GM15510 (cell line): Measurements from ENCODE around the gene FBLN2.

ENCODE experiments used
- POLR2A ChIP-seq: IDR thresholded peaks from 3 replicates; pipeline ENCODE4 v1.6.1; 2011; ENCODE audit warnings: borderline replicate concordance; ENCODE audit not compliant: insufficient read length; ENCODE audit errors: extremely low read depth

FBLN2 gene

DNA sequence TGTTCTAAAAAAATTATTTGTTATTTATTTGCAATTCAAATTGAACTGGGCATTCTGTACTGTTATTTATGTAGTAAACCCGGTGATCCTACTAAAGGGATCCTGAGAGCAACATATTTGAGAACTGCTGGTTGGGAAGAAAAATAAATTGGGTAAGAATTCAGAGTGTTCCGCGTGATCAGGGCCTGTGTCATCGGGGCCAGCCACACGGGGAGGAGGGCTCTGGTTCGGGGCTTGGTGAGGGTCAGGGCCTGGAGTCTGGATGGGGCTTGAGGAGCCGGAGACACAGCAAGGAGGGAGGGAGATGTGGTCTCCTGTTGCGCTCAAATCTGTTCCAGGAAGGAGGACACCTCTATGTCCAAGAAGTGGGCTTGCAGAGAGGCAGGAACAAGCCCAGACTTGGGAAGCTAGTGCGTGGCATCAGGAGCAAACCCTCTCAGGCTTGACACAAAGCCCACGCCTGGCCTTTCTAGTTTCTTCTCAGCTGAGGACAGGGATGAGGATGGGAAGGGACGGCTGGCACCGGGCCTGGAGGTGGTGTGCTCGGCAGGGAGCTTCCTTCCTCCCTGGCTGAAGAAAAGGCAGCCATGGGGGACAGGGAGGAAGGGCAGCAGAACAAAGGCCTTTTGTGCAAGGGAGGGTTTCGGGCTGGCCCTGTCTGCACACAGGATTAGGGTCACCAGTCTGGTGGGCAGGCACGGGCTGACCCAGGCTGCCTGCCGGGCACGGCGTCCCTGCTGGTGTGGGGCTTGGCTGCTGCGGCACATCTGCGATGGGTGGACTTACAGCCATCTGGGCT, 22.9 kb upstream of the FBLN2 start:
- TF ChIP-seq POLR2A = no peak

DNA sequence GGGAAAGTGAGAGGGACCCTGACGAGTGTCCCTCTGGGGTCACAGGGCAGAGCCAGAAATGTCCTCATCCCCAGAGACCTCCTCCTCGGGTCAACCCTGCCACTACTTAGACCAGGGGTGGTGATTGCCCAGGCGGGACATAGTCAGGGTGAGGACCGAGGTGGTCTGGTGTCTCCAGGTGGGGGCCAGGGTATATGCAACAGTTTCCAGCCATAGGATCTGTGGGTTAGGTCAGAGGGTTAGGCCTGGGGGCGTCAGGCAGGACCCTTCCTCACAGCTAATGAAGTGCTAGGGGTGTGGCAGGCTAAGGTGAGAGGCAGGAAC, 22.3 kb upstream of the FBLN2 start:
- TF ChIP-seq POLR2A = no peak

DNA sequence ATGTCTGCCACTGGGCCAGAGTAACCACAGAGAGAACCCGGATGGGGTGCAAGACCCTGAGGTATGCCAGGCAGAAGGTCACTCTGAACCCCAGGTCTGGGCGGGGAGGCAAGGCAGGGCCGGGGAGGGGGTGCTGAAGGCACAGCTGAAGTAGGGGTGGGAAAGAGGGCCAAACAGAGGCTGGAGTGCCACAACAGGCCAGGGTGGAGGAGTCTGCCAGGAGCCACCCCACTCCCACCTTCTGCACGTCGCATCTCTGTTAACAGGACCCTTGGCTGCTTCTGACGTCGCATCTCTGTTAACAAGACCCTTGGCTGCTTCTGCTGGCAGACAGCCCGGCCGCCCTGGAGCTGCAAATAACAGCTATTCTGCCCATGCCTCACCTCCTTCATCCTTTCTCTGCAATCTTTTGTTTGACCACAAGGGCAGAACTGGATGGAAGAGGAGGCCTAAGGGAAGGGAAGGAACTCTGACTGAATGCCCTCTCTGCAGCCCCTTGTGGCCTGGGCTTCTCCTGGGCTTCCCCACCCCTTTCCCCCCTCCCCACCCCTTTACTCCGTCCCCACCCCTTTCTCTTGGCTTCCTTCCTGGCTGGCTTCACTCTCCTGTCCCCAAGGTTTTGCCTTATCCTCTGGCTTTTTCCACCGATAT, 20.6 kb upstream of the FBLN2 start:
- TF ChIP-seq POLR2A = no peak

GRCh38 chr3:13529196-13530112, 19.5 kb upstream of the FBLN2 start:
- no peak for TF ChIP-seq POLR2A

- TF ChIP-seq POLR2A = no peak
Measured at GRCh38 chr3:13530241-13531009, 18.5 kb upstream of the FBLN2 start.

- no peak for TF ChIP-seq POLR2A
Measured at GRCh38 chr3:13532085-13532484, 16.8 kb upstream of the FBLN2 start.

DNA sequence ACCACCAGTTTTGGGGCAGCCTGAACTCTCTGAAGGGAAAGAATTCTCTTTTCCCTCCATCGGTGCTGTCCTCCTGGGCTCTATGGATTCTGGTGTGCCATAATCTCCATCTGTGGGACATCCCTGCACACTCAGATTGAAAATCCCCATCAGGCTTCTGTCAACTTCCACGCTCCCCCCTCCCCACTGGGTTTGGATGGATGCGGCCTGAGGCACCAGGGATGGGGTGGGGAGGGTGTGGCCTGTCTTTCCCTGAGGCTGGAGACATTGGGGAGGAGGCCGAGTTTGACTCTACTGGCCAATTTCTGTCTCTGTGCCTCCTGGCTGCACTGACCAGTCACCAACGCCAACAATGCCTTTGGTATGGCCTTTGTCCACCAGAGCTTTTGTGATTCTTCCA, 16.3 kb upstream of the FBLN2 start:
- no peak for TF ChIP-seq POLR2A

DNA sequence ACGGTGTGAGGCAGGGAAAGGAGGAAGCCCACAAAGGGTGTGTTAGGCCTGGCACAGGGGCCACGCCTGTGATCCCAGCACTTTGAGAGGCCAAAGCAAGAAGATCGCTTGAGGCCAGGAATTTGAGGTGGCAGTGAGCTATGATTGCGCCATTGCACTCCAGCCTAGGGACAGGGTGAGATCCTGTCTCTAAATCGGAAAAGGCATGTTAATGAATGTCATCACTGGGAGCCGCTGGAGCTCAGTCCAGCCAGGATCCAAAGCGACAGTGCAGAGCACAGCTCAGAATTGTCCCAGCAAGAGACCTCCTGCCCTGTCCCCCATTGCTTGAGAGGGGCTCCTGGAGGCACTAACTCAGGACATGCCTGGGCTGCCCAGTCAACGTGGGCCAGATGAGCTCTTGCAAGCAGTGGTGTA, 15.0 kb upstream of the FBLN2 start:
- no peak for TF ChIP-seq POLR2A

DNA sequence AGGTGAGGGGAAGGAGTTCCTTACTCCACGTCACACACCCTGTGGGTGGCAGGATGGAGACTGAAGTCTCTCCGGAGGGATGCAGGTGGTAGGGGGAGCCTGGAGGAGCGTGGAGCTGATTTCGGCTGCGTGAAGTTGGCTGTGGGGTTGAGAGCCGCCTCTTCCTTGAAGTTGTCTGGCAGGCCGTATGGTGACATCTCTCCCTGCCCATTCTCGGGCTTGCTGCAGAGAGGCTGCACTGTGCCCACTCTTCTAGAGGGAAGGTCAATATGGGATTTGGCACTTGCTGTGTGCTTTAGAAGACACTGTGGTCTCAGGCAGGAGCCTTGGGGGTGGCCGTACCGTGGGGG, 13.4 kb upstream of the FBLN2 start:
- no peak for TF ChIP-seq POLR2A

DNA sequence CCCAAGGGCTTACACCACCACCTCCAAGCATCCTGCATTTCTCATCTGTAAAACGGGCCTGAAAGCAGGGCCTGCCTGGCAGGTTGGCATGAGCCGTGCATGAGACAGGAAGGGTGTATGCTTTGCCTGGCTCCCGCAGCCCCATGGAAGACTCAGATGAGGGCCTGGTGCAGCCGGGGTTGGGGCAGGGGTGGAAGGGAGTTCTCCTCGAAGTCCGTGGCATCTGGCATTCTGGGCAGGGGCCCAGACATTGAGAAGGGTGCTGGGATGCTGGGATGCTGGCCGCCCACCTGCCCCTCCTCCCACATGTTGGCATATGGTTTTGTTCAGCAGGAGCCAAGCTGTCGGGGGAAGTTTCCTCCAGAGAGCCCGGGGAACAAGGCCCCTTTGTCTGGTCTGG, 13.0 kb upstream of the FBLN2 start:
- no peak for TF ChIP-seq POLR2A

GRCh38 chr3:13536432-13536831, 12.5 kb upstream of the FBLN2 start:
- TF ChIP-seq POLR2A = no peak

DNA sequence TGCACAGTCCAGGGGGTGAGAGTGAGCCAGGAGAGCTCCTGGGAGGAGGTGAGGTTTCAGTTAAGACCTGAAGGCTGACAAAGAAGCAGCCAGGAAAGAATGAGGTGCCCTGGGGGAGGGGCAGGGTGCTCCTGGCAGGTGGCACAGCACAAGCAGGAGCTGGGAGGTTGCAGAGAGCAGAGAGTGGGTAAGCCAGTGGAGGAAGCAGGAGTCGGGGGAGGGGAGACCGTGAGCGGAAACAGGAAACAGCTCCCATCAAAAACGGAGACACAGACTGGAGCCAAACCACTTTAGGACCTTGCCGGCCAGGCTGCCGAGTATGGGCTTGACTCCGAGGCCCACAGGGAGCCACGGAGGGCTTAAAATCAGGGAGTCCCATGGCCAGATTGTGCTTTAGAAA, 12.1 kb upstream of the FBLN2 start:
- TF ChIP-seq POLR2A = no peak

DNA sequence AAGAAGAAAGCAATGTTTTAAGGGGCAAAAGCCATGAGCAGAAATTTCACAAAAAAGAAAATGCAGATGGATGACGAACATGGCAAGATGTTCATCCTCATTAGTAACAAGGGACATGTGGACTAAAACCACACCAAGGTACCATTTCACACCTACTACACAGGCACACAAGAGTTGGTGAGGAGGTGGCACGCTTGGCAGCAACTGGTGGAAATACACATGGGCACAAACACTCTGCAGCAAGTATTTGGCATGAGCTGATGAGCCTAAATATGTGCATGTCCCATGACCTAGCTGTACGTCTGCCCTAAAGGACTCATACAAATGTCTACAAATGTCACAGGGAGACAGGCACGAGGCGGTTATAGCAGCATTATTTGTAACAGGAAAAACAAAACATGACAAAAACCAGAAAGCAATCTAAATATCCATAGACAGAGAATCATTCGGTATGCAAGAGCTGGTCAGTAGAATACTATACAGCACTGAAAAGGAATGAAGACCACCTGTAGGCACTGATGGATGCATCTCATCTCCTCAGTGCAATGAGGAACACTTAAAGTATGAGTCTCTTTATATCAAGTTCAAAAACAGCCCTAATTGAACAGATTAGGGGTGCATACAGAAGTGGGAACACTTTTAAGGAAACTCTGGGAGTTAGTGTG, 11.5 kb upstream of the FBLN2 start:
- TF ChIP-seq POLR2A = no peak

- no peak for TF ChIP-seq POLR2A
Measured at GRCh38 chr3:13537909-13538296, 11.0 kb upstream of the FBLN2 start.
